Measurements from ENCODE around the gene ZNF784. TPM values are rescaled to one million over a fixed set of nuclear protein-coding genes. Genes with fewer than 3 reads are reported as not detected.

Gene ZNF784
- total and polyA plus RNA-seq, 2 donors (not counting 1 experiment from before 2014, with no cell fraction given) = 1.6 to 5.6 TPM

- H3K79me2 ChIP-seq (ENCODE audit: control insufficient read depth, insufficient read depth, low read length) = no peaks in the 10 kb centered on the region
- TF ChIP-seq EZH2 (IDR thresholded peaks at IDR 0.05; ENCODE audit: low read length, missing control alignments) = no peak
- no peak for TF ChIP-seq CTCF (conservative IDR thresholded peaks at IDR 0.05 in 1 of 2, IDR thresholded peaks at IDR 0.05 in 1 of 2; ENCODE audit: low read depth in 1 of 2, low read length in 2 of 2)
Measured at GRCh38 chr19:55590109-55590508, 34.3 kb downstream of the ZNF784 start.

DNA sequence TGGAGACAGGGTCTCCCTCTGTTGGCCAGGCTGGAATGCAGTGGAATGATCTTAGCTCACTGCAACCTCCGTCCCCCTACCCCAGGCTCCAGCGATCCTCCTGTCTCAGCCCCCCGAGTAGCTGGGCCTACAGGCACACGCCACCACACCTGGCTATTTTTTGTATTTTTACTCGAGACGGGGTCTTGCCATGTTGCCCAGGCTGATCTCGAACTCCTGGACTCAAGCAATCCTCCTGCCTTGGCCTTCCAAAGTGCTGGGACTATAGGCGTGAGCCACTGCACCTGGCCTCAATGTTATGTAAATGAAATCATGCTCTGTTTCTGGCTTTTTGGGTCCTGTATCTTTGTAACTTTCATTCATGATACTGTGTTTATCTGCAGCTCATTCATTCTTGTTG, 35.6 kb downstream of the ZNF784 start:
- H3K36me3 ChIP-seq (ENCODE audit: control insufficient read depth, insufficient read depth, low read length) = peaks cover 8% of the 10 kb centered on the region

More at GRCh38 chr19:55590109-55590508, 34.3 kb downstream of the ZNF784 start:
- Histone ChIP-seq H3K9me3 (ENCODE audit: control insufficient read depth, insufficient read depth, low read depth, low read length) (no peaks in the 10 kb centered on the region), H3K4me1 (ENCODE audit: control insufficient read depth, extremely low read depth, insufficient read depth, low read length) (peaks cover 9% of the 10 kb centered on the region), H3K27me3 (ENCODE audit: control insufficient read depth, insufficient read depth, low read length) (no peaks in the 10 kb centered on the region), H4K20me1 (ENCODE audit: control insufficient read depth, extremely low read depth, insufficient read depth, low read length) (no peaks in the 10 kb centered on the region), H3K27ac (ENCODE audit: insufficient read depth, low read length) (no peak overlapping the region), H3K4me2 (ENCODE audit: extremely low read depth, insufficient read depth, low read length) (no peak overlapping the region), H3K4me3 (replicated peaks in 1 of 4; ENCODE audit: control extremely low read depth in 1 of 4, insufficient read depth in 1 of 4, low read depth in 3 of 4, low read length in 4 of 4) (no peak overlapping the region), H3K9ac (ENCODE audit: insufficient read depth, low read length) (no peak overlapping the region), H3K36me3 (ENCODE audit: control insufficient read depth, insufficient read depth, low read length) (peaks cover 10% of the 10 kb centered on the region), H2AFZ (ENCODE audit: low read length) (no peak overlapping the region)
- DNase-seq (ENCODE audit: low read depth in 2 of 2) = no peak

GRCh38 chr19:55586976-55587668, 37.2 kb downstream of the ZNF784 start:
- H2AFZ ChIP-seq (ENCODE audit: low read length) = peak overlapping the region; percentile 43
- H4K20me1 ChIP-seq (ENCODE audit: control insufficient read depth, extremely low read depth, insufficient read depth, low read length) = no peaks in the 10 kb centered on the region
- peaks cover 9% of the 10 kb centered on the region for H3K4me1 ChIP-seq (ENCODE audit: control insufficient read depth, extremely low read depth, insufficient read depth, low read length)
- no peak overlapping the region for H3K9ac ChIP-seq (ENCODE audit: insufficient read depth, low read length)
- no peaks in the 10 kb centered on the region for H3K27me3 ChIP-seq (ENCODE audit: control insufficient read depth, insufficient read depth, low read length)
- H3K36me3 ChIP-seq (ENCODE audit: control insufficient read depth, insufficient read depth, low read length) = peaks cover under 1% of the 10 kb centered on the region
- peak; percentile 85 to 88 for DNase-seq (ENCODE audit: low read depth in 2 of 2)
- peak overlapping the region; percentile 81 for H3K4me2 ChIP-seq (ENCODE audit: extremely low read depth, insufficient read depth, low read length)
- no peaks in the 10 kb centered on the region for H3K79me2 ChIP-seq (ENCODE audit: control insufficient read depth, insufficient read depth, low read length)
- H3K4me3 ChIP-seq (replicated peaks in 1 of 4; ENCODE audit: control extremely low read depth in 1 of 4, insufficient read depth in 1 of 4, low read depth in 3 of 4, low read length in 4 of 4) = peak overlapping the region; percentile 31 to 51 (median 44)
- TF ChIP-seq EZH2 (IDR thresholded peaks at IDR 0.05; ENCODE audit: low read length, missing control alignments) (no peak), CTCF (conservative IDR thresholded peaks at IDR 0.05 in 1 of 2, IDR thresholded peaks at IDR 0.05 in 1 of 2; ENCODE audit: low read depth in 1 of 2, low read length in 2 of 2) (no peak)
- no peak overlapping the region for H3K27ac ChIP-seq (ENCODE audit: insufficient read depth, low read length)
- H3K9me3 ChIP-seq (ENCODE audit: control insufficient read depth, insufficient read depth, low read depth, low read length) = no peaks in the 10 kb centered on the region

More for the DNA sequence above, 35.6 kb downstream of the ZNF784 start:
- Histone ChIP-seq H3K4me3 (replicated peaks in 1 of 4; ENCODE audit: control extremely low read depth in 1 of 4, insufficient read depth in 1 of 4, low read depth in 3 of 4, low read length in 4 of 4) (no peak overlapping the region), H3K9ac (ENCODE audit: insufficient read depth, low read length) (no peak overlapping the region), H3K4me1 (ENCODE audit: control insufficient read depth, extremely low read depth, insufficient read depth, low read length) (peaks cover 9% of the 10 kb centered on the region), H2AFZ (ENCODE audit: low read length) (no peak overlapping the region), H3K9me3 (ENCODE audit: control insufficient read depth, insufficient read depth, low read depth, low read length) (no peaks in the 10 kb centered on the region), H3K27me3 (ENCODE audit: control insufficient read depth, insufficient read depth, low read length) (no peaks in the 10 kb centered on the region), H3K79me2 (ENCODE audit: control insufficient read depth, insufficient read depth, low read length) (no peaks in the 10 kb centered on the region), H3K27ac (ENCODE audit: insufficient read depth, low read length) (no peak overlapping the region), H4K20me1 (ENCODE audit: control insufficient read depth, extremely low read depth, insufficient read depth, low read length) (no peaks in the 10 kb centered on the region), H3K4me2 (ENCODE audit: extremely low read depth, insufficient read depth, low read length) (no peak overlapping the region)
- no peak for TF ChIP-seq EZH2 (IDR thresholded peaks at IDR 0.05; ENCODE audit: low read length, missing control alignments)
- TF ChIP-seq CTCF (conservative IDR thresholded peaks at IDR 0.05 in 1 of 2, IDR thresholded peaks at IDR 0.05 in 1 of 2; ENCODE audit: low read depth in 1 of 2, low read length in 2 of 2) = no peak
- DNase-seq (ENCODE audit: low read depth in 2 of 2) = no peak

Data from fibroblast of lung (primary cell).